Measurements from ENCODE around the gene OR14A2. TPM values are rescaled to one million over a fixed set of nuclear protein-coding genes. Genes with fewer than 3 reads are reported as not detected.
"Not testable (repeated sequence)": the region's sequence is repeated elsewhere in the genome, so short reads cannot be mapped to it uniquely, and the experiment has no call there.

OR14A2 gene
- total RNA-seq, 4 donors from 2014 or later = not detected

DNA sequence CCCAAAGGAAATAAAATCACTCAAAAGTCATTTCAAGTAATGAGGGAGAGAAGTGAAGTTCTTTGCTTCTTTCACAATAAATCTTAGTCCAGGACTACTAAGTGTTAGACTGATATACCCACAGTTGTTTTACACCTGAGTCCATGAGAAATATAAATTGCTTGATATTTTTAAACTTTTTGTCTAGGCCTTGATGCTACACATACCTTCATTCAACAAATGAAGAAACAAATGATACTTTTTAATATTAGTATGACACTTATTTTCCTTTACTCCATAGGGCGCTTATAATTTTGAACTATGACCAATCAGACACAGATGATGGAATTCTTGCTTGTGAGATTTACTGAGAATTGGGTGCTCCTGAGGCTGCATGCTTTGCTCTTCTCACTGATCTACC is 9.6 kb downstream of the OR14A2 start, which contains the start of gene OR14K1:
OR14K1 (plus strand) TSS at position 301 of the 400 bp plus-strand sequence; CDS start at position 301, 0 bp downstream.
- no peaks in the 10 kb centered on the region for H3K27me3 ChIP-seq
- no peaks in the 10 kb centered on the region for H3K4me1 ChIP-seq
- H3K4me3 ChIP-seq = no peak within 1 kb of the TSS
- no peak for DNase-seq (ENCODE audit: extremely low spot score)
- no peaks in the 10 kb centered on the region for H3K9me3 ChIP-seq
- intact Hi-C loops (cut with DNase I) = no loop called here
- no peak within 1 kb of the TSS for H3K27ac ChIP-seq (replicated peaks in 1 of 4)
- 89% methylated on average over 1 of the region's 1 CpG for WGBS
- H3K36me3 ChIP-seq = no peaks in the 10 kb centered on the region
- TF ChIP-seq POLR2AphosphoS5 (IDR thresholded peaks at IDR 0.05) (no peak), EP300 (IDR thresholded peaks at IDR 0.05) (no peak), POLR2A (IDR thresholded peaks at IDR 0.05; ENCODE audit: low read depth) (no peak)
- TF ChIP-seq, protein P1, sequence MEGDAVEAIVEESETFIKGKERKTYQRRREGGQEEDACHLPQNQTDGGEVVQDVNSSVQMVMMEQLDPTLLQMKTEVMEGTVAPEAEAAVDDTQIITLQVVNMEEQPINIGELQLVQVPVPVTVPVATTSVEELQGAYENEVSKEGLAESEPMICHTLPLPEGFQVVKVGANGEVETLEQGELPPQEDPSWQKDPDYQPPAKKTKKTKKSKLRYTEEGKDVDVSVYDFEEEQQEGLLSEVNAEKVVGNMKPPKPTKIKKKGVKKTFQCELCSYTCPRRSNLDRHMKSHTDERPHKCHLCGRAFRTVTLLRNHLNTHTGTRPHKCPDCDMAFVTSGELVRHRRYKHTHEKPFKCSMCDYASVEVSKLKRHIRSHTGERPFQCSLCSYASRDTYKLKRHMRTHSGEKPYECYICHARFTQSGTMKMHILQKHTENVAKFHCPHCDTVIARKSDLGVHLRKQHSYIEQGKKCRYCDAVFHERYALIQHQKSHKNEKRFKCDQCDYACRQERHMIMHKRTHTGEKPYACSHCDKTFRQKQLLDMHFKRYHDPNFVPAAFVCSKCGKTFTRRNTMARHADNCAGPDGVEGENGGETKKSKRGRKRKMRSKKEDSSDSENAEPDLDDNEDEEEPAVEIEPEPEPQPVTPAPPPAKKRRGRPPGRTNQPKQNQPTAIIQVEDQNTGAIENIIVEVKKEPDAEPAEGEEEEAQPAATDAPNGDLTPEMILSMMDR (IDR thresholded peaks at IDR 0.05) = no peak

DNA sequence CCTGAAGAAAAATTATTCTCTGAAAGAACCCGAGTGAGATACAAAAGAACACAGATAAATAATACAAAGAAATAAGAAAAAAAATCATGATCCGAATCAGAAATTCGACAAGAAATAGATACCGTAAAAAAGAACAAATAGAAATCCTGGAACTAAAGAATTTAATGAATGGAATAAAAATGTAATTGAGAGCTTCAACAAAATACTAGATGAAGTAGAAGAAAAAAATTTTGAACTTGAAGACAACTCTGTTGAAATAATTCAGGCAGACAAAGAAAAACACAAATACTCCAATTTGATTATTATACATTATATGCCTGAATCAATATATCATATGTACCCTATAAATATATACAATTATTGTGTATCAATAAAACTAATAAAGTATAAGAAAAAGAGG is 26.7 kb downstream of the OR14A2 start:
- no peak for TF ChIP-seq EP300 (IDR thresholded peaks at IDR 0.05)
- TF ChIP-seq POLR2A (IDR thresholded peaks at IDR 0.05; ENCODE audit: low read depth) = no peak
- TF ChIP-seq POLR2AphosphoS5 (IDR thresholded peaks at IDR 0.05) = no peak
- TF ChIP-seq, protein P1 (IDR thresholded peaks at IDR 0.05) = no peak
- intact Hi-C loops (cut with DNase I) = no loop called here
- no peaks in the 10 kb centered on the region for H3K36me3 ChIP-seq
- peaks cover 0 to 10% (median 2%) of the 10 kb centered on the region in 4 donors for H3K9me3 ChIP-seq
- WGBS = 88% methylated on average over 4 of the region's 4 CpGs
- H3K27me3 ChIP-seq = no peaks in the 10 kb centered on the region
- DNase-seq (ENCODE audit: extremely low spot score) = no peak
- H3K4me1 ChIP-seq = no peaks in the 10 kb centered on the region
- H3K27ac ChIP-seq (replicated peaks in 1 of 4) = no peak overlapping the region
- H3K4me3 ChIP-seq = no peak overlapping the region

DNA sequence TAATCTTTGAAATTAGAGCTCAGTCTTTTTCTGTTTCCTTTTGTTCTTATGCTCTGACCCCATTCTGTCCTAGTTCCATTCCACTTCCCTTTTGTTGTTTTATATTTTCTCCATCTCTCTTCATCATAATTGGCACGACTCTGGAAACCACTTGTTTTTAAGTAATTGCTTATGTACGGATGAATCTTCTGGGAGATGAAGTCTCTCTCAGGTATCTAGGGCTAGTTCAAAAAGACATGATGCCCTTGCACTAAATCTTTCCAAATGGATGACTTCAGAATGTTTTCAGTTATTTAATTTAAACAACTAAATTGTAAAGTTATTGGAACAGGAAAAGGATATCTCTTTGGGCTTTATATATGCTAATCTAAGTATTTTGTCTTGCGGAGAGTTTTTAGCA is 31.4 kb downstream of the OR14A2 start, which contains the start of gene OR6F1:
OR6F1 (minus strand) TSS at position 101 of the 400 bp plus-strand sequence. CDS start 3,891 bp downstream, outside the sequence.
- intact Hi-C loops (cut with DNase I) = no loop called here
- H3K9me3 ChIP-seq = peaks cover 0 to 10% (median 2%) of the 10 kb centered on the region in 4 donors
- 78% methylated on average over 3 of the region's 3 CpGs for WGBS
- H3K4me1 ChIP-seq = no peaks in the 10 kb centered on the region
- no peaks in the 10 kb centered on the region for H3K27me3 ChIP-seq
- H3K27ac ChIP-seq (replicated peaks in 1 of 4) = no peak within 1 kb of the TSS
- H3K36me3 ChIP-seq = no peaks in the 10 kb centered on the region
- no peak for DNase-seq (ENCODE audit: extremely low spot score)
- TF ChIP-seq, protein P1 (IDR thresholded peaks at IDR 0.05) = no peak
- TF ChIP-seq POLR2A (IDR thresholded peaks at IDR 0.05; ENCODE audit: low read depth) (no peak), EP300 (IDR thresholded peaks at IDR 0.05) (no peak), POLR2AphosphoS5 (IDR thresholded peaks at IDR 0.05) (no peak)
- H3K4me3 ChIP-seq = no peak within 1 kb of the TSS

DNA sequence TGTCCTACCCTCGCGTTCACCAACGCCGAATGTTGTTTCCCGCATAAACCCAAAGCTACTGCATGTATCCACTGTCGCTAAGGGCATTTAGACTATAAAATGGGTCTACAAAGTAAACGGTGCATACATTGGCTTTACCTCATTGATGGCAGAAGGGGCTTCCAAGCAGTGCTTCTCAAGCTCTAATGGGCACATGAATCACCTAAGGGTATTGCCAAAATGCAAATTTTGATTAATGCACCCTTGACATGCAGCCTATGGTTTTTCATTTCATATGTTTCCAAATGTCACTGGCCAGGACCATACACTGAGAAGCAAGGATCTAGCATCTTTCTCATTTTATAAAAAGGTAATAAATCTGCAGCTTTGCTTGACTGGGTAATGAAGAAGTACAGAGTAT is 34.2 kb downstream of the OR14A2 start:
- Histone ChIP-seq H3K27ac (replicated peaks in 1 of 4) (no peak overlapping the region), H3K36me3 (no peaks in the 10 kb centered on the region), H3K9me3 (no peaks in the 10 kb centered on the region), H3K4me1 (no peaks in the 10 kb centered on the region), H3K27me3 (no peaks in the 10 kb centered on the region), H3K4me3 (no peak overlapping the region)
- TF ChIP-seq EP300 (IDR thresholded peaks at IDR 0.05) = no peak
- intact Hi-C loops (cut with DNase I) = no loop called here
- 89% methylated on average over 7 of the region's 7 CpGs for WGBS
- DNase-seq (ENCODE audit: extremely low spot score) = no peak

DNA sequence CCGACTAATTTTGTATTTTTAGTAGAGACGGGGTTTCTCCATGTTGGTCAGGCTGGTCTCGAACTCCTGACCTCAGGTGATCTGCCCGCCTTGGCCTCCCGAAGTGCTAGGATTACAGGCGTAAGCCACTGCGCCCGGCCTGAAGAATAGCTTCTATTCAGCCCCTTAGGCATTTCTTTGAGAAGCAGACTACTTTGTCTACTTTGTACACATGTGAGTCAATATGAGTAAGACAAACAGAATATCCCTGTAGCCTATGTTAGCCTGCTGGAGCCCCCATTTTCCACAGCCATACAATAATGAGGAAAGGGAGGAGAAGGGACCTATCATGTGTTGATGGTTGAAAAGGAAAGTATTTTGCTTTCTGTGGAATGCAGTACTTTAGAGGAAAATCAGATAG is 37.3 kb downstream of the OR14A2 start:
- WGBS = 93% methylated on average over 8 of the region's 8 CpGs
- H3K9me3 ChIP-seq; DNase-seq (ENCODE audit: extremely low spot score); H3K4me3 ChIP-seq; intact Hi-C loops (cut with DNase I); H3K36me3 ChIP-seq; H3K27me3 ChIP-seq; H3K4me1 ChIP-seq; H3K27ac ChIP-seq (replicated peaks in 1 of 4): not testable (repeated sequence)

DNA sequence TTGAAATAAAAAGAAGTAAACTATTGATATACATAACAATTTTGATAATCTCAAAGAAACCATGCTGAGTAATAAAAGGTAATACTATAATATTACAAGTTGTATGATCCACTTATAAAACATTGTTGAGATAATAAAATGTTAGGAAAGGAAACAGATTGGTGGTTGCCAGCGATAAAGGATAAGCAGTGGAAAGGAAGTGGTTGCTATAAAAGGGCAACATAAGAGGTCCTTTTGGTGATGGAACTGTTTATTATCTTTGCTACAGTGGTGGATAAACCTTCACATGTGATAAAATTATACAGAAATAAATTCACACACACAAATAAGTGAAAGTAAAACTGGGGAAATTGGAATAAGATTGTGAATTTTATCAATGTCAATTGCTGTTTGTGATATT is 46.6 kb downstream of the OR14A2 start:
- Histone ChIP-seq H3K27ac (replicated peaks in 1 of 4) (no peak overlapping the region), H3K4me1 (no peaks in the 10 kb centered on the region), H3K4me3 (no peak overlapping the region), H3K36me3 (no peaks in the 10 kb centered on the region), H3K9me3 (peaks cover 0 to 4% (median 2%) of the 10 kb centered on the region in 4 donors), H3K27me3 (no peaks in the 10 kb centered on the region)
- no peak for DNase-seq (ENCODE audit: extremely low spot score)
- WGBS = 56% methylated on average over 1 of the region's 1 CpG
- intact Hi-C loops (cut with DNase I) = no loop called here
- TF ChIP-seq POLR2A (IDR thresholded peaks at IDR 0.05; ENCODE audit: low read depth) (no peak), POLR2AphosphoS5 (IDR thresholded peaks at IDR 0.05) (no peak), EP300 (IDR thresholded peaks at IDR 0.05) (no peak)
- TF ChIP-seq, protein P1 (IDR thresholded peaks at IDR 0.05) = no peak

Measured in esophagus muscularis mucosa (tissue), 4 donors.